Measurements from ENCODE around the gene HCCS.

DNA sequence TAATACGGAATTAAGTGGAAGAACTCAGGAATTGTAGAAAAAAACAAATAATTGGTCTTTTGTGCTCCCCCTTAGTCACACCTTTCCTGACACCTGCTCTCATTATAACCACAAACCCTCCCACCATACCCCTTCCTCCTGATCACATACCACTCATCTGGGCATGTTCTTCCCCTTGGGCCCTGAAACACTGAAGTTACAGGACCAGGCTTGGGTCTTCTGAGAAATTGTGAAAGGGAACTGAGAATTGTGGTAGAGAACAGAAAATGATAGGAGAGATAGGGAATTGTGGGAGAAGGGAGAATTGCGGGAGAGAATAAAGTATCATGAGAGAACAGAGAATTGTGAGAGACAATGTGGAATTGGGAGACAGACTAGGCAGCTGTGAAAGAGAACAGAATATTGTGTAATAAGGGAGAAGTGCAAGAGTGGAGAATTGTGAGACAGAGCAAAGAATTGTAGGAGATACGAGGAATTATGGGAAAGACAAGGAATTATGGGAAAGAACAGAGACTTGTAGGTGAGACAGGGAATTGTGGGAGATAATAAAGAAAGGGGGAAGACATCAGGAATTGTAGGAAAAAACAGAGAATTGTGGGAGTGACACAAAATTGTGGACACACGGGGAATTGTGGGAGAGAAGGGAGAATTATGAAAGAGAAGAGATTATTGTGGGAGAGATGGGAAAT is 2.7 kb upstream of the HCCS start:
- TF ChIP-seq, protein P1, sequence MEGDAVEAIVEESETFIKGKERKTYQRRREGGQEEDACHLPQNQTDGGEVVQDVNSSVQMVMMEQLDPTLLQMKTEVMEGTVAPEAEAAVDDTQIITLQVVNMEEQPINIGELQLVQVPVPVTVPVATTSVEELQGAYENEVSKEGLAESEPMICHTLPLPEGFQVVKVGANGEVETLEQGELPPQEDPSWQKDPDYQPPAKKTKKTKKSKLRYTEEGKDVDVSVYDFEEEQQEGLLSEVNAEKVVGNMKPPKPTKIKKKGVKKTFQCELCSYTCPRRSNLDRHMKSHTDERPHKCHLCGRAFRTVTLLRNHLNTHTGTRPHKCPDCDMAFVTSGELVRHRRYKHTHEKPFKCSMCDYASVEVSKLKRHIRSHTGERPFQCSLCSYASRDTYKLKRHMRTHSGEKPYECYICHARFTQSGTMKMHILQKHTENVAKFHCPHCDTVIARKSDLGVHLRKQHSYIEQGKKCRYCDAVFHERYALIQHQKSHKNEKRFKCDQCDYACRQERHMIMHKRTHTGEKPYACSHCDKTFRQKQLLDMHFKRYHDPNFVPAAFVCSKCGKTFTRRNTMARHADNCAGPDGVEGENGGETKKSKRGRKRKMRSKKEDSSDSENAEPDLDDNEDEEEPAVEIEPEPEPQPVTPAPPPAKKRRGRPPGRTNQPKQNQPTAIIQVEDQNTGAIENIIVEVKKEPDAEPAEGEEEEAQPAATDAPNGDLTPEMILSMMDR (IDR thresholded peaks at IDR 0.05; ENCODE audit: low read depth, low read length), result no peak
- no peak for TF ChIP-seq EZH2phosphoT487 (IDR thresholded peaks at IDR 0.05; ENCODE audit: low read depth)

All from OCI-LY3 (cell line).